IMR-90 (cell line): ENCODE results near the gene PCBP1. TPM values are rescaled to one million over a fixed set of nuclear protein-coding genes. Genes with fewer than 3 reads are reported as not detected.
A peak's percentile ranks its signal among the peaks of the same experiment; 100 is the strongest.
"Not testable (repeated sequence)": the region's sequence is repeated elsewhere in the genome, so short reads cannot be mapped to it uniquely, and the experiment has no call there.

Experiments
- ATAC-seq: fragments of 200-7000 bp; cut with Tn5 transposase; 2 replicates; pipeline ENCODE4 v1.9.1; 2020; ENCODE audit warnings: low read depth, mild to moderate bottlenecking, moderate library complexity
- BruUV-seq: library from RNA; stranded (reverse); fragments of 400-500 nt; replicated peaks from 2 replicates; lab custom pipeline; 2021; lab: Mats Ljungman, UMichigan
- CTCF ChIA-PET: fragments of 300-600 bp; formaldehyde crosslinking; extraction: SDS; loops from one replicate; lab custom pipeline; 2021; ENCODE audit warnings: antibody characterized with exemption; lab: Yijun Ruan, JAX
- POLR2A ChIA-PET: fragments of 300-600 bp; sonication (Branson Sonifier 250); formaldehyde crosslinking; loops from one replicate; lab custom pipeline; 2022; ENCODE audit warnings: antibody characterized with exemption; ENCODE audit not compliant: unreplicated experiment; lab: Charles Lee
- DNase-seq: peaks from one replicate; pipeline ENCODE4 v3.0.0; 2013
- H2AFZ ChIP-seq: replicated peaks from 2 replicates; pipeline ENCODE3; 2013; ENCODE audit warnings: low read length, mild to moderate bottlenecking; ENCODE audit not compliant: poor library complexity
- H2AK5ac ChIP-seq: 2 replicates; pipeline ENCODE4 v1.6.1; 2013; ENCODE audit warnings: low read depth, low read length, inconsistent platforms
- H2AK9ac ChIP-seq: replicated peaks from 2 replicates; pipeline ENCODE3; 2013; ENCODE audit warnings: mild to moderate bottlenecking, low read depth, low read length, moderate library complexity; ENCODE audit not compliant: poor library complexity
- H2BK120ac ChIP-seq: 2 replicates; pipeline ENCODE4 v1.6.1; 2013; ENCODE audit warnings: low read depth, low read length, inconsistent platforms
- H2BK15ac ChIP-seq: 3 replicates; pipeline ENCODE4 v1.6.1; 2013; ENCODE audit warnings: low read depth, low read length, inconsistent platforms
- H2BK20ac ChIP-seq: 2 replicates; pipeline ENCODE4 v1.6.1; 2013; ENCODE audit warnings: low read depth, mild to moderate bottlenecking, inconsistent platforms, low read length, moderate library complexity
- H2BK5ac ChIP-seq: 2 replicates; pipeline ENCODE4 v1.6.1; 2013; ENCODE audit warnings: mild to moderate bottlenecking, low read depth, low read length, inconsistent platforms; ENCODE audit not compliant: poor library complexity, severe bottlenecking
- H3K14ac ChIP-seq: replicated peaks from 2 replicates; pipeline ENCODE4 v1.6.1; 2013; ENCODE audit warnings: low read depth, low read length, inconsistent platforms
- H3K18ac ChIP-seq: 2 replicates; pipeline ENCODE4 v1.6.1; 2013; ENCODE audit warnings: low read depth, low read length, control low read depth
- H3K23ac ChIP-seq: 2 replicates; pipeline ENCODE4 v1.6.1; 2013; ENCODE audit warnings: low read depth, low read length, inconsistent platforms
- H3K27ac ChIP-seq: 2 replicates; pipeline ENCODE4 v1.5.1; 2013; ENCODE audit warnings: mild to moderate bottlenecking, control low read depth, low read length; ENCODE audit not compliant: insufficient read depth
- H3K27me3 ChIP-seq: 2 replicates; pipeline ENCODE4 v1.6.1; 2013; ENCODE audit warnings: low read length; ENCODE audit not compliant: control insufficient read depth, insufficient read depth
- H3K36me3 ChIP-seq: 2 replicates; pipeline ENCODE4 v1.6.1; 2013; ENCODE audit warnings: low read length, mixed read lengths; ENCODE audit not compliant: control insufficient read depth, insufficient read depth
- H3K4ac ChIP-seq: 2 replicates; pipeline ENCODE4 v1.6.1; 2013; ENCODE audit warnings: low read depth, low read length, inconsistent platforms
- H3K4me1 ChIP-seq: 2 replicates; pipeline ENCODE4 v1.6.1; 2013; ENCODE audit warnings: low read length, mixed read lengths; ENCODE audit not compliant: control insufficient read depth, insufficient read depth
- H3K4me2 ChIP-seq: 2 replicates; pipeline ENCODE4 v1.6.1; 2013; ENCODE audit warnings: low read depth, mild to moderate bottlenecking, control low read depth, low read length, moderate library complexity
- H3K4me3 ChIP-seq: 2 replicates; pipeline ENCODE4 v1.5.1; 2013; ENCODE audit warnings: low read depth, mild to moderate bottlenecking, control low read depth, low read length, moderate library complexity; ENCODE audit not compliant: insufficient read depth
- H3K56ac ChIP-seq: 2 replicates; pipeline ENCODE4 v1.6.1; 2013; ENCODE audit warnings: low read length, inconsistent platforms; ENCODE audit not compliant: insufficient read depth; ENCODE audit errors: extremely low read depth
- H3K79me1 ChIP-seq, 2 experiments: 2 replicates each; pipeline ENCODE4 v1.6.1; 2013; ENCODE audit warnings: low read length in 2 of 2, inconsistent platforms in 1 of 2, low read depth in 1 of 2
- H3K9ac ChIP-seq: 2 replicates; pipeline ENCODE4 v1.6.1; 2013; ENCODE audit warnings: low read depth, low read length, control low read depth
- H3K9me1 ChIP-seq: 2 replicates; pipeline ENCODE4 v1.6.1; 2013; ENCODE audit warnings: low read length, inconsistent platforms; ENCODE audit not compliant: insufficient read depth
- H3K9me3 ChIP-seq: 2 replicates; pipeline ENCODE4 v1.6.1; 2013; ENCODE audit warnings: low read length; ENCODE audit not compliant: control insufficient read depth, insufficient read depth
- H4K20me1 ChIP-seq: 2 replicates; pipeline ENCODE4 v1.6.1; 2013; ENCODE audit warnings: low read length, inconsistent platforms; ENCODE audit not compliant: insufficient read depth
- H4K5ac ChIP-seq: 2 replicates; pipeline ENCODE4 v1.6.1; 2013; ENCODE audit warnings: mild to moderate bottlenecking, low read depth, low read length, control low read depth
- H4K8ac ChIP-seq, 2 experiments: 2 replicates each; pipeline ENCODE4 v1.6.1; 2013; ENCODE audit warnings: low read depth in 2 of 2, low read length in 2 of 2, control low read depth in 1 of 2, inconsistent platforms in 1 of 2
- H4K91ac ChIP-seq: 2 replicates; pipeline ENCODE4 v1.6.1; 2013; ENCODE audit warnings: low read depth, low read length, inconsistent platforms; ENCODE audit not compliant: insufficient read depth
- BHLHE40 ChIP-seq: fragments of 150-350 bp; IDR thresholded peaks from 2 replicates; pipeline ENCODE4 v1.6.1; 2016; ENCODE audit warnings: mild to moderate bottlenecking, low read depth, low read length
- WGBS, 2 experiments: methylation state at CpG; one replicate each; pipeline versions ENCODE4 v1.1.5 to v1.1.7; 2013; ENCODE audit warnings: missing lambda C conversion rate in 2 of 2; ENCODE audit not compliant: insufficient read length in 1 of 2; ENCODE audit errors: extremely low coverage in 2 of 2; 5-methylcytosine and 5-hydroxymethylcytosine counted together
- dilution Hi-C: fragments of 300-500 bp; cut with HindIII; formaldehyde crosslinking; loops from one replicate; pipeline ENCODE4 v1.14.3; 2018; ENCODE audit warnings: low sequenced_read_pairs; ENCODE audit not compliant: unreplicated experiment
- in situ Hi-C: fragments of 300-500 bp; cut with MboI; formaldehyde crosslinking; loops from 3 replicates; pipeline ENCODE4 v1.14.3; 2019; ENCODE audit warnings: low sequenced_read_pairs, inconsistent platforms, mixed read lengths
- intact Hi-C: fragments of 100-400 bp; cut with micrococcal nuclease; formaldehyde crosslinking; loops from 2 replicates; pipeline ENCODE4 v1.10.0; 2022
- polyA plus RNA-seq, 3 experiments: library from polyadenylated mRNA; depleted of rRNA; stranded (reverse); fragments of >200 nt; gene quantifications; 2 replicates each; pipeline ENCODE4 v1.2.3, GENCODE V29; 2012; ENCODE audit warnings: low replicate concordance in 1 of 3
- total RNA-seq: library from RNA; depleted of rRNA; stranded (reverse); fragments of >200 nt; gene quantifications from 2 replicates; pipeline ENCODE4 v1.2.3, GENCODE V29; 2012

Gene PCBP1
- total and polyA plus RNA-seq, 2 of the 4 experiments (the other 2 are of a cell fraction): 33.7 to 166 TPM

DNA sequence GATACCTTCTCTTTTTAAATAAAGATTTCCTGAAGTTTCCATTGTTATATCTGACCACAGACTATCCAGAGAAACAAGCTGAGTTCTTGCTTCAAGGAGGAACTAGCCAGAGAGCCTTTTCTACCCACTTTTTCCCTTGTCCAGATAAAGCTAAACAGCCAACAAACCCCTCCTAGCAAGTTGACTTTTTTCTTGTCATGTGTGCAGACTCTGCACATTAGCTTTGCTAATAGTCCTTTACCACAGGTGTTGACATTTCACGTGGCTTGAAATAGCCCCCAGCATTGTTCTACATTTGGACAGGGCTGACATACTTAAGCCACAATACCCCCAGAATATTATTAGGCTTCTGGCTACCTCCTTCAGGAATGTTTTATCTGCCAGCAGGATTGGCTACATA, 40.7 kb downstream of the PCBP1 start:
- in situ Hi-C loops: no loop called here
- H3K9me3 ChIP-seq: no peaks in the 10 kb centered on the region
- dilution Hi-C loops: no loop called here

GRCh38 chr2:70131344-70132143, 44.3 kb downstream of the PCBP1 start:
- CTCF ChIA-PET: interaction anchor here (0.6 to 1.0 kb wide), 3 partner anchors 42 to 86 kb away, joined by 3 to 4 read pairs (median 3); no protein-coding TSS in a partner anchor
- BruUV-seq: not testable (repeated sequence)
- 90% methylated on average over 4 of the region's 17 CpGs; no CpG with 5 or more reads in 1 of the 2 experiments for WGBS, 2 experiments

More for the DNA sequence above, 40.7 kb downstream of the PCBP1 start:
- Histone ChIP-seq H3K56ac (no peak overlapping the region), H2BK15ac (no peak overlapping the region), H4K5ac (no peak overlapping the region), H3K23ac (no peak overlapping the region), H4K20me1 (no peaks in the 10 kb centered on the region), H3K9ac (no peak overlapping the region), H3K4me3 (no peak overlapping the region), H4K8ac (no peak overlapping the region), H3K4me1 (peaks cover 21% of the 10 kb centered on the region), H3K18ac (no peak overlapping the region), H3K27me3 (no peaks in the 10 kb centered on the region), H3K14ac (no peak overlapping the region), H3K36me3 (no peaks in the 10 kb centered on the region), H3K4ac (no peak overlapping the region), H3K79me1 (peaks cover 0 to 6% of the 10 kb centered on the region in 2 experiments; a peak in 2 of 4 replicates), H2AK9ac (no peak overlapping the region), H3K4me2 (no peak overlapping the region), H3K9me1 (peaks cover 11% of the 10 kb centered on the region), H2BK120ac (no peak overlapping the region), H4K91ac (no peak overlapping the region), H3K27ac (no peak overlapping the region), H2BK20ac (no peak overlapping the region), H2AFZ (no peak overlapping the region), H2AK5ac (no peak overlapping the region), H2BK5ac (no peak overlapping the region)
- intact Hi-C loops: no loop called here
- no peak for DNase-seq
- CTCF ChIA-PET: interaction anchor here (1.1 kb wide), 1 partner anchor 20 kb away, joined by 3 read pairs; no protein-coding TSS in a partner anchor
- POLR2A ChIA-PET: interaction anchor here (0.5 kb wide), 1 partner anchor 41 kb away, joined by 3 read pairs; no protein-coding TSS in a partner anchor
- no CpG with 5 or more reads among the region's 1 CpG for WGBS, 2 experiments
- no peak for TF ChIP-seq BHLHE40
- no TSS peak for BruUV-seq
- no peak for ATAC-seq

More at GRCh38 chr2:70131344-70132143, 44.3 kb downstream of the PCBP1 start:
- H4K8ac ChIP-seq: peak overlapping the region; percentile 61 to 87; a peak in 3 of 4 replicates
- H2AFZ ChIP-seq, DNase-seq, dilution Hi-C loops, ATAC-seq, H4K91ac ChIP-seq, H3K9me1 ChIP-seq, H3K9ac ChIP-seq, intact Hi-C loops, H3K4me3 ChIP-seq, H3K27ac ChIP-seq, H3K18ac ChIP-seq, H2BK15ac ChIP-seq, H3K4me1 ChIP-seq, H2AK9ac ChIP-seq, H3K27me3 ChIP-seq, H3K9me3 ChIP-seq, H3K36me3 ChIP-seq, H3K4me2 ChIP-seq, H2AK5ac ChIP-seq, H3K79me1 ChIP-seq, H3K56ac ChIP-seq, H4K20me1 ChIP-seq: not testable (repeated sequence)
- H4K5ac ChIP-seq: peak overlapping the region; percentile 39; the same call in 1 of the 2 replicates
- in situ Hi-C loops: loop anchor here (5.0 kb wide), 1 partner anchor 39 kb away; no protein-coding TSS in a partner anchor
- H3K14ac ChIP-seq: peak overlapping the region; percentile 63
- H2BK20ac ChIP-seq: peak overlapping the region; percentile 40; the same call in 1 of the 2 replicates
- H3K4ac ChIP-seq: peak overlapping the region; percentile 37; the same call in 1 of the 2 replicates
- peak overlapping the region; percentile 14; the same call in 1 of the 2 replicates for H2BK120ac ChIP-seq
- POLR2A ChIA-PET: interaction anchor here (0.5 to 0.7 kb wide), 2 partner anchors 7 to 22 kb away, joined by 3 read pairs; no protein-coding TSS in a partner anchor
- peak overlapping the region; percentile 94 for H2BK5ac ChIP-seq
- peak overlapping the region; percentile 78; the same call in 1 of the 2 replicates for H3K23ac ChIP-seq
